CD4-positive, alpha-beta T cell (primary cell): ENCODE results near the gene PDZK1IP1. TPM values are rescaled to one million over a fixed set of nuclear protein-coding genes. Genes with fewer than 3 reads are reported as not detected.
"Not testable (repeated sequence)": the region's sequence is repeated elsewhere in the genome, so short reads cannot be mapped to it uniquely, and the experiment has no call there.

ENCODE experiments used
- ATAC-seq: fragments of 200-7000 bp; cut with Tn5 transposase; one replicate; pipeline ENCODE4 v1.10.0; 2022; ENCODE audit warnings: mild to moderate bottlenecking; ENCODE audit not compliant: poor library complexity
- CTCF ChIA-PET: fragments of 350-600 bp; sonication (Branson Sonifier 250); formaldehyde crosslinking; loops from one replicate; lab custom pipeline; 2021; ENCODE audit warnings: antibody characterized with exemption, inconsistent platforms; lab: Charles Lee
- POLR2A ChIA-PET: fragments of 350-600 bp; sonication (Branson Sonifier 250); formaldehyde crosslinking; loops from one replicate; lab custom pipeline; 2021; ENCODE audit warnings: antibody characterized with exemption, inconsistent platforms; lab: Charles Lee
- DNase-seq, 14 experiments: peaks; one replicate each; pipeline ENCODE4 v3.0.0-alpha.2; 2013 to 2020; ENCODE audit warnings: mixed read lengths in 2 of 14
- H3K27ac ChIP-seq, 2 donors: one replicate each; pipeline versions ENCODE4 v1.5.1 to v1.7.0; 2013; ENCODE audit warnings: low read length in 2 of 2, low read depth in 1 of 2, mild to moderate bottlenecking in 1 of 2
- H3K27me3 ChIP-seq, 2 experiments: 1 replicate in 1 of 2; 2 replicates in 1 of 2; pipeline versions ENCODE4 v1.6.1 to v1.7.0; 2013; ENCODE audit warnings: low read length in 2 of 2, control low read depth in 1 of 2, mild to moderate bottlenecking in 1 of 2, moderate library complexity in 1 of 2; ENCODE audit not compliant: insufficient read depth in 2 of 2, control insufficient read depth in 1 of 2
- H3K36me3 ChIP-seq: one replicate; pipeline ENCODE4 v1.6.1; 2013; ENCODE audit warnings: low read length, control low read depth; ENCODE audit not compliant: insufficient read depth
- H3K4me1 ChIP-seq: one replicate; pipeline ENCODE4 v1.6.1; 2013; ENCODE audit warnings: low read length, control low read depth; ENCODE audit not compliant: insufficient read depth
- H3K4me3 ChIP-seq: one replicate; pipeline ENCODE4 v1.5.1; 2013; ENCODE audit warnings: mild to moderate bottlenecking, low read length, moderate library complexity
- H3K9me3 ChIP-seq, 2 experiments: 1 replicate in 1 of 2; 2 replicates in 1 of 2; pipeline versions ENCODE4 v1.6.1 to v1.7.0; 2013; ENCODE audit warnings: low read length in 2 of 2, mild to moderate bottlenecking in 2 of 2, control low read depth in 1 of 2, moderate library complexity in 1 of 2; ENCODE audit not compliant: control insufficient read depth in 1 of 2, insufficient read depth in 1 of 2
- H3K27ac Mint-ChIP-seq: one replicate; pipeline ENCODE4 v1.8.0; 2020; ENCODE audit warnings: mixed read lengths
- H3K27me3 Mint-ChIP-seq: one replicate; pipeline ENCODE4 v1.8.0; 2021; ENCODE audit warnings: mixed read lengths
- H3K36me3 Mint-ChIP-seq: one replicate; pipeline ENCODE4 v1.8.0; 2021; ENCODE audit warnings: low read depth, mixed read lengths
- H3K4me1 Mint-ChIP-seq: one replicate; pipeline ENCODE4 v1.8.0; 2021; ENCODE audit warnings: low read depth, mixed read lengths
- H3K4me3 Mint-ChIP-seq: one replicate; pipeline ENCODE4 v1.8.0; 2020; ENCODE audit warnings: mild to moderate bottlenecking, mixed read lengths
- H3K9me3 Mint-ChIP-seq: one replicate; pipeline ENCODE4 v1.8.0; 2020; ENCODE audit warnings: mixed read lengths
- intact Hi-C, 2 experiments: fragments of 100-400 bp; cut with DNase I in 1 of 2; cut with micrococcal nuclease in 1 of 2; formaldehyde crosslinking; loops; one replicate each; pipeline versions ENCODE4 v1.15.1 to v1.9.0; 2023 to 2025; cut with DNase I, micrococcal nuclease
- total RNA-seq, 174 experiments: library from RNA in 2 of 174; stranded (reverse) in 2 of 174; gene quantifications; one replicate each; pipeline ENCODE4 v1.2.3 and lab custom pipeline; 2021 to 2026
- TF ChIP-seq, protein P1 (sequence below): fragments of 200-600 bp; IDR thresholded peaks from one replicate; pipeline ENCODE4 v1.8.0; 2022; ENCODE audit warnings: antibody characterized with exemption, mild to moderate bottlenecking

PDZK1IP1 gene
- total RNA-seq, 2 experiments from 2014 or later = not detected

DNA sequence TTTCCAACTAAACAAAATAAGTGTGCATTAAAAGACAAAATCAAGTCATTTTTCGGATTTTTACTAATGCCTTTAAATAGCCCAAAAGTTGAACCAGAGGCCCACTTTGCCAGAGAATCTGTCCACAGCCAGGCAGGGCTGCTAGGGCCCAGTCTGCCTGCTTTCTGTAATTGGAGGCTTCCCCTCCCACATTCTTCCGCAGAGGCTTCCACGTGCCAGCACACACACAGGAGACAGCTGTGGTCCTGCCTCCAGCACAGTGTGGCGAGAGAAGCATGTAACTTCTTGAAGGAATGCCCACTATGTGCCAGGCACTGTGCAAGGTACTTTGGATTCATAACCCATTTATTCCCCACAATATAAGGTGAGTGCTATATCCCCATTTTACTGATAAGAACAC is 11.3 kb upstream of the PDZK1IP1 start:
- no peak for DNase-seq
- no peaks in the 10 kb centered on the region for H3K9me3 ChIP-seq
- H3K27me3 ChIP-seq = peaks cover 8 to 22% of the 10 kb centered on the region in 2 experiments
- Mint-ChIP-seq H3K4me1 (no peaks in the 10 kb centered on the region), H3K27me3 (peaks cover 57% of the 10 kb centered on the region), H3K9me3 (no peaks in the 10 kb centered on the region), H3K27ac (no peak overlapping the region), H3K36me3 (no peaks in the 10 kb centered on the region), H3K4me3 (no peak overlapping the region)
- H3K4me3 ChIP-seq = no peak overlapping the region
- ChIA-PET CTCF (no interaction called here), POLR2A (no interaction called here)
- H3K36me3 ChIP-seq = no peaks in the 10 kb centered on the region
- no peaks in the 10 kb centered on the region for H3K4me1 ChIP-seq
- no peak for ATAC-seq
- H3K27ac ChIP-seq = no peak overlapping the region
- intact Hi-C loops = no loop called here
- TF ChIP-seq, protein P1, sequence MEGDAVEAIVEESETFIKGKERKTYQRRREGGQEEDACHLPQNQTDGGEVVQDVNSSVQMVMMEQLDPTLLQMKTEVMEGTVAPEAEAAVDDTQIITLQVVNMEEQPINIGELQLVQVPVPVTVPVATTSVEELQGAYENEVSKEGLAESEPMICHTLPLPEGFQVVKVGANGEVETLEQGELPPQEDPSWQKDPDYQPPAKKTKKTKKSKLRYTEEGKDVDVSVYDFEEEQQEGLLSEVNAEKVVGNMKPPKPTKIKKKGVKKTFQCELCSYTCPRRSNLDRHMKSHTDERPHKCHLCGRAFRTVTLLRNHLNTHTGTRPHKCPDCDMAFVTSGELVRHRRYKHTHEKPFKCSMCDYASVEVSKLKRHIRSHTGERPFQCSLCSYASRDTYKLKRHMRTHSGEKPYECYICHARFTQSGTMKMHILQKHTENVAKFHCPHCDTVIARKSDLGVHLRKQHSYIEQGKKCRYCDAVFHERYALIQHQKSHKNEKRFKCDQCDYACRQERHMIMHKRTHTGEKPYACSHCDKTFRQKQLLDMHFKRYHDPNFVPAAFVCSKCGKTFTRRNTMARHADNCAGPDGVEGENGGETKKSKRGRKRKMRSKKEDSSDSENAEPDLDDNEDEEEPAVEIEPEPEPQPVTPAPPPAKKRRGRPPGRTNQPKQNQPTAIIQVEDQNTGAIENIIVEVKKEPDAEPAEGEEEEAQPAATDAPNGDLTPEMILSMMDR = no peak

DNA sequence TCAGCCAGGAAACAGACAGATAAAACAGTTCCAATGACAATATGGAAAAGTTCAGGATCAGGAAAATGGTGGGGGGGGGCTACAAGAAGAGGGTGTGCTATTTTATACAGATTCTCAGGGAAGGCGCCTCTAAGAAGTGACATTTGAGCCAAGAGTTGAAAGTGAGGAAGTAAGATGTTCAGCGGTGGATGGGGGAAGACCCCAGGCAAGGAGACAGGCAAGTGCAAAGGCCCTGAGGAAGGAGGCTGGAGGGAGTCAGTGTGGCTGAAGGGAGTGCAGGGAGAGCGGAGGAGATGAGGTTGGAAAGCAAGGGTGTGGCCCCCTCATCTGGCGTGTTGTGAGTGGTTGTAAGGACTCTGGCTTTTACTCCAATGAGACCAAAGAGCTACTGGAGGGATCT is 8.4 kb upstream of the PDZK1IP1 start:
- H3K9me3 Mint-ChIP-seq = no peaks in the 10 kb centered on the region
- Histone ChIP-seq H3K9me3 (no peaks in the 10 kb centered on the region), H3K4me1 (no peaks in the 10 kb centered on the region), H3K27ac (no peak overlapping the region), H3K27me3 (peaks cover 9 to 16% of the 10 kb centered on the region in 2 experiments), H3K36me3 (no peaks in the 10 kb centered on the region), H3K4me3 (no peak overlapping the region)
- H3K36me3 Mint-ChIP-seq = no peaks in the 10 kb centered on the region
- ATAC-seq = no peak
- H3K4me1 Mint-ChIP-seq = no peaks in the 10 kb centered on the region
- TF ChIP-seq, protein P1 = no peak
- POLR2A ChIA-PET = no interaction called here
- H3K27ac Mint-ChIP-seq = no peak overlapping the region
- DNase-seq = no peak
- CTCF ChIA-PET = no interaction called here
- peaks cover 34% of the 10 kb centered on the region for H3K27me3 Mint-ChIP-seq
- H3K4me3 Mint-ChIP-seq = no peak overlapping the region
- intact Hi-C loops = no loop called here

- no peaks in the 10 kb centered on the region for H3K4me1 Mint-ChIP-seq
- ChIA-PET CTCF (no interaction called here), POLR2A (no interaction called here)
- TF ChIP-seq, protein P1 = no peak
- intact Hi-C loops = no loop called here
- Histone ChIP-seq H3K27me3 (peaks cover 12 to 15% of the 10 kb centered on the region in 2 experiments), H3K9me3 (no peaks in the 10 kb centered on the region), H3K4me3 (no peak overlapping the region), H3K4me1 (no peaks in the 10 kb centered on the region), H3K27ac (no peak overlapping the region), H3K36me3 (no peaks in the 10 kb centered on the region)
- H3K9me3 Mint-ChIP-seq = no peaks in the 10 kb centered on the region
- DNase-seq (no peak), ATAC-seq (no peak)
- H3K4me3 Mint-ChIP-seq = no peak overlapping the region
- no peaks in the 10 kb centered on the region for H3K36me3 Mint-ChIP-seq
- no peak overlapping the region for H3K27ac Mint-ChIP-seq
- H3K27me3 Mint-ChIP-seq = peaks cover 42% of the 10 kb centered on the region
Observed at GRCh38 chr1:47196622-47197021, 6.8 kb upstream of the PDZK1IP1 start.

DNA sequence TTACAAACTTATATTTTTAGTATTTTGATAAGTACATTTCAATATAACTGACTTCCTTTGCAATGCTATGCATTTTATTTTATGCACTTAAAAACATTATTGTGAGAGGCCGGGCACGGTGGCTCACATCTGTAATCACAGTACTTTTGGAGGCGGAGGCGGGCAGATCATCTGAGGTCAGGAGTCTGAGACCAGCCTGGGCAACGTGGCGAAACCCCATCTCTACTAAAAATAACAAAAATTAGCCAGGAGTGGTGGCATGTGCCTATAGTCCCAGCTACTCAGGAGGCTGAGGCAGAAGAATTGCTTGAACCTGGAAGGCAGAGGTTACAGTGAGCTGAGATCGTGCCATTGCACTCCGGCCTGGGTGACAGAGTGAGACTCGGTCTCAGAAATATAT is 6.1 kb upstream of the PDZK1IP1 start:
- H3K4me1 ChIP-seq, CTCF ChIA-PET, DNase-seq, H3K9me3 Mint-ChIP-seq, H3K36me3 Mint-ChIP-seq, H3K27ac ChIP-seq, H3K4me1 Mint-ChIP-seq, H3K27ac Mint-ChIP-seq, H3K4me3 ChIP-seq, intact Hi-C loops, H3K36me3 ChIP-seq, ATAC-seq, POLR2A ChIA-PET, H3K9me3 ChIP-seq, H3K4me3 Mint-ChIP-seq: not testable (repeated sequence)
- peaks cover 42% of the 10 kb centered on the region for H3K27me3 Mint-ChIP-seq
- H3K27me3 ChIP-seq = peaks cover 10 to 12% of the 10 kb centered on the region in 2 experiments
